ENCODE data around the gene RNF150.

GRCh38 chr4:140982613-140983340 lies 150.5 kb downstream of the RNF150 start:
- no peak for TF ChIP-seq POLR2AphosphoS5 (IDR thresholded peaks at IDR 0.05; ENCODE audit: low read depth)
- TF ChIP-seq CTCF (IDR thresholded peaks at IDR 0.05; ENCODE audit: insufficient read depth, low read length) = no peak
